Neural progenitor cell (in vitro differentiated cells): ENCODE data around the gene MAK. TPM values are rescaled to one million over a fixed set of nuclear protein-coding genes. Genes with fewer than 3 reads are reported as not detected.

Experiments used
- DNase-seq: peaks from one replicate; pipeline ENCODE4 v3.0.0-alpha.2; 2016; ENCODE audit warnings: low spot score
- H2AFZ ChIP-seq: fragments of 200-600 bp; sonication (generic); replicated peaks from 2 replicates; pipeline ENCODE4 v1.6.1; 2016; ENCODE audit warnings: antibody characterized with exemption
- H3F3A ChIP-seq: fragments of 200-600 bp; sonication (generic); 2 replicates; pipeline ENCODE4 v1.6.1; 2016; ENCODE audit warnings: antibody characterized with exemption, low read depth
- H3K27ac ChIP-seq: fragments of 200-600 bp; sonication (generic); 2 replicates; pipeline ENCODE4 v1.5.1; 2016; ENCODE audit warnings: mild to moderate bottlenecking
- H3K27me3 ChIP-seq: fragments of 200-600 bp; sonication (generic); 2 replicates; pipeline ENCODE4 v1.6.1; 2016; ENCODE audit warnings: mild to moderate bottlenecking, moderate library complexity
- H3K36me3 ChIP-seq: fragments of 200-600 bp; sonication (generic); 2 replicates; pipeline ENCODE4 v1.5.1; 2016
- H3K4me1 ChIP-seq: fragments of 200-600 bp; sonication (generic); 2 replicates; pipeline ENCODE4 v1.6.1; 2016; ENCODE audit warnings: mixed run types
- H3K4me2 ChIP-seq: fragments of 200-600 bp; sonication (generic); 2 replicates; pipeline ENCODE4 v1.6.1; 2016
- H3K4me3 ChIP-seq: fragments of 200-600 bp; sonication (generic); 2 replicates; pipeline ENCODE4 v1.5.1; 2016
- H3K79me2 ChIP-seq: fragments of 200-600 bp; sonication (generic); 2 replicates; pipeline ENCODE4 v1.6.1; 2016; ENCODE audit warnings: low read depth
- H3K9ac ChIP-seq: fragments of 200-600 bp; sonication (generic); 2 replicates; pipeline ENCODE4 v1.6.1; 2016
- H3K9me3 ChIP-seq: fragments of 200-600 bp; sonication (generic); 2 replicates; pipeline ENCODE4 v1.5.1; 2016; ENCODE audit warnings: low read depth
- H4K20me1 ChIP-seq: fragments of 200-600 bp; sonication (generic); 2 replicates; pipeline ENCODE4 v1.6.1; 2016; ENCODE audit warnings: low read depth
- H3K27ac Mint-ChIP-seq: 3 replicates; pipeline ENCODE4 v1.8.0; 2021; ENCODE audit warnings: mixed read lengths
- H3K27me3 Mint-ChIP-seq: 2 replicates; pipeline ENCODE4 v1.8.0; 2022; ENCODE audit warnings: low read depth, mild to moderate bottlenecking, inconsistent platforms, moderate library complexity, mixed read lengths; ENCODE audit not compliant: insufficient read depth
- H3K36me3 Mint-ChIP-seq: 3 replicates; pipeline ENCODE4 v1.8.0; 2021; ENCODE audit warnings: mixed read lengths
- H3K4me1 Mint-ChIP-seq: 3 replicates; pipeline ENCODE4 v1.8.0; 2021; ENCODE audit warnings: mixed read lengths
- H3K4me3 Mint-ChIP-seq: 3 replicates; pipeline ENCODE4 v1.8.0; 2021; ENCODE audit warnings: mild to moderate bottlenecking, moderate library complexity, mixed read lengths
- H3K9me3 Mint-ChIP-seq: 3 replicates; pipeline ENCODE4 v1.8.0; 2020; ENCODE audit warnings: mixed read lengths
- EZH2 ChIP-seq: fragments of 200-600 bp; sonication (generic); IDR thresholded peaks from 2 replicates; pipeline ENCODE4 v1.6.1; 2017; ENCODE audit warnings: antibody characterized with exemption, mild to moderate bottlenecking, moderate library complexity
- EZH2phosphoT487 ChIP-seq: fragments of 200-600 bp; sonication (generic); IDR thresholded peaks from 2 replicates; pipeline ENCODE4 v1.6.1; 2017; ENCODE audit warnings: antibody characterized with exemption
- total RNA-seq: library from RNA; depleted of rRNA; stranded (reverse); fragments of >200 nt; gene quantifications from 2 replicates; pipeline ENCODE4 v1.2.3, GENCODE V29; 2015; ENCODE audit warnings: low replicate concordance
- TF ChIP-seq, protein P1 (sequence below): fragments of 200-600 bp; sonication (generic); IDR thresholded peaks from 2 replicates; pipeline ENCODE4 v1.5.1; 2017; ENCODE audit warnings: antibody characterized with exemption, mild to moderate bottlenecking

MAK gene
- total RNA-seq, 1 donor from 2014 or later, result 4.2 TPM

GRCh38 chr6:10843554-10843953 is 5.2 kb upstream of the MAK start:
- Histone ChIP-seq H3K27me3 (peaks cover 14% of the 10 kb centered on the region), H3K4me2 (no peak overlapping the region), H3K27ac (no peak overlapping the region), H3K36me3 (no peaks in the 10 kb centered on the region), H3K79me2 (no peaks in the 10 kb centered on the region), H3K4me3 (no peak overlapping the region), H3K9me3 (no peaks in the 10 kb centered on the region), H2AFZ (no peak overlapping the region), H4K20me1 (no peaks in the 10 kb centered on the region), H3K9ac (no peak overlapping the region), H3K4me1 (peaks cover 3% of the 10 kb centered on the region), H3F3A (peaks cover 3% of the 10 kb centered on the region)
- Mint-ChIP-seq H3K4me3 (no peak overlapping the region), H3K9me3 (peaks cover 5% of the 10 kb centered on the region), H3K36me3 (no peaks in the 10 kb centered on the region), H3K27me3 (peaks cover 5% of the 10 kb centered on the region), H3K4me1 (peaks cover 5% of the 10 kb centered on the region), H3K27ac (no peak overlapping the region)
- TF ChIP-seq, protein P1, sequence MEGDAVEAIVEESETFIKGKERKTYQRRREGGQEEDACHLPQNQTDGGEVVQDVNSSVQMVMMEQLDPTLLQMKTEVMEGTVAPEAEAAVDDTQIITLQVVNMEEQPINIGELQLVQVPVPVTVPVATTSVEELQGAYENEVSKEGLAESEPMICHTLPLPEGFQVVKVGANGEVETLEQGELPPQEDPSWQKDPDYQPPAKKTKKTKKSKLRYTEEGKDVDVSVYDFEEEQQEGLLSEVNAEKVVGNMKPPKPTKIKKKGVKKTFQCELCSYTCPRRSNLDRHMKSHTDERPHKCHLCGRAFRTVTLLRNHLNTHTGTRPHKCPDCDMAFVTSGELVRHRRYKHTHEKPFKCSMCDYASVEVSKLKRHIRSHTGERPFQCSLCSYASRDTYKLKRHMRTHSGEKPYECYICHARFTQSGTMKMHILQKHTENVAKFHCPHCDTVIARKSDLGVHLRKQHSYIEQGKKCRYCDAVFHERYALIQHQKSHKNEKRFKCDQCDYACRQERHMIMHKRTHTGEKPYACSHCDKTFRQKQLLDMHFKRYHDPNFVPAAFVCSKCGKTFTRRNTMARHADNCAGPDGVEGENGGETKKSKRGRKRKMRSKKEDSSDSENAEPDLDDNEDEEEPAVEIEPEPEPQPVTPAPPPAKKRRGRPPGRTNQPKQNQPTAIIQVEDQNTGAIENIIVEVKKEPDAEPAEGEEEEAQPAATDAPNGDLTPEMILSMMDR, result no peak
- TF ChIP-seq EZH2phosphoT487 (no peak), EZH2 (no peak)
- DNase-seq, result no peak

DNA sequence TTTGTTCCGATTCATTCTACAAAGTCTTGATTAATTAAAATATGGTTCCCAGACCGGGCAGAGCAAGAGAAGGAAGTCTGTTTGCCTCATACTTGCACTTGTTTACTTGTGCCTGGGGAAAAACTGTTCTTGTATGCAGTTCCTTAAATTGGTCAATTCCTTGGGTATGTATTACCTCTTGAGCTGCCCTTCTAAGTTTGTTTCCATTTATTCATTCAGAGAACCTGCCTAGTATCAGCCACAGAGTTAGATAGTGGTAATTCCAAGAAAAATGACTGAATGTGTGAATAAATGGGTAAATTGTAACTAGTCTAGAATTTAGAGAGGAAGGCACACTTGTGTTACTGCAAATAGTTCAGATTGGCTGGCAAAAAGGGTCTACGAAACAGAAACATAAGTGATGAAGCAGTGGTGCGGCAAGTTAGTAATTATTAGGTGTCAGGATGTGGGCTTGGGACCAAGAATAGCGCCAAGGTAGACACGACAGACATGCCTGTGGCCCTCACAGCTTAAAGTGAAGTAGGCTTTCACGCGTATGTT is 525 bp upstream of the MAK start:
- Histone ChIP-seq H4K20me1 (no peaks in the 10 kb centered on the region), H3F3A (peaks cover 35% of the 10 kb centered on the region), H3K36me3 (no peaks in the 10 kb centered on the region), H3K27me3 (peaks cover 14% of the 10 kb centered on the region), H3K9ac (no peak overlapping the region), H3K27ac (no peak overlapping the region), H3K4me2 (peak overlapping the region; percentile 93), H3K9me3 (peaks cover 7% of the 10 kb centered on the region), H3K4me3 (peak overlapping the region; percentile 72), H3K4me1 (peaks cover 21% of the 10 kb centered on the region), H3K79me2 (peaks cover 20% of the 10 kb centered on the region), H2AFZ (peak overlapping the region; percentile 59)
- peaks cover 5% of the 10 kb centered on the region for H3K9me3 Mint-ChIP-seq
- peak overlapping the region; percentile 92 for H3K4me3 Mint-ChIP-seq
- no peaks in the 10 kb centered on the region for H3K36me3 Mint-ChIP-seq
- peaks cover 5% of the 10 kb centered on the region for H3K27me3 Mint-ChIP-seq
- H3K27ac Mint-ChIP-seq, result no peak overlapping the region
- no peak for DNase-seq
- TF ChIP-seq EZH2, result no peak
- TF ChIP-seq, protein P1, result no peak
- no peak for TF ChIP-seq EZH2phosphoT487
- peaks cover 17% of the 10 kb centered on the region for H3K4me1 Mint-ChIP-seq

DNA sequence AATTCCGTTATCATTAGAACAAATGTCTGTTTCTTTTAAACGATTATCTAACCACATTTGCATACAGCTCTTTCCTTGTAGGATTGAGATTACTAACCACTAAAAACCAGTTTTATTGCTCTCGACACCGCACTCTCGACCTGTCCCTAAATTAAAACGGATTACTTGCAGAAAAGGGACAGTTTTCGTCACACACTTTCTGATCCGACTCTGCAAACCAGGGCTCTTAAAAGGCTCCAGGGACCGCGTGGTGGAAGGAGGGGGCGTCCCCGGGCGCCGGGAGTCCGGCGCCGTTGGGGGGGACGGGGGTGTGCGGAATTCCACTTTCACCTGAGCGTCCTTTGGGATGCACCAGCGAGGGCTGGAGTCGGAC is 731 bp downstream of the MAK start:
- Histone ChIP-seq H3K36me3 (no peaks in the 10 kb centered on the region), H3K4me1 (peaks cover 21% of the 10 kb centered on the region), H3K9ac (no peak overlapping the region), H3F3A (peaks cover 35% of the 10 kb centered on the region), H3K27ac (peak overlapping the region; percentile 69), H3K4me2 (peak overlapping the region; percentile 93), H2AFZ (peak overlapping the region; percentile 71), H3K4me3 (peak overlapping the region; percentile 72), H4K20me1 (no peaks in the 10 kb centered on the region), H3K27me3 (peaks cover 14% of the 10 kb centered on the region), H3K79me2 (peaks cover 20% of the 10 kb centered on the region), H3K9me3 (peaks cover 8% of the 10 kb centered on the region)
- no peak for TF ChIP-seq EZH2
- peak overlapping the region; percentile 92 for H3K4me3 Mint-ChIP-seq
- no peaks in the 10 kb centered on the region for H3K36me3 Mint-ChIP-seq
- no peak overlapping the region for H3K27ac Mint-ChIP-seq
- H3K27me3 Mint-ChIP-seq, result peaks cover 5% of the 10 kb centered on the region
- peak; percentile 71 for DNase-seq
- H3K4me1 Mint-ChIP-seq, result peaks cover 17% of the 10 kb centered on the region
- H3K9me3 Mint-ChIP-seq, result no peaks in the 10 kb centered on the region

DNA sequence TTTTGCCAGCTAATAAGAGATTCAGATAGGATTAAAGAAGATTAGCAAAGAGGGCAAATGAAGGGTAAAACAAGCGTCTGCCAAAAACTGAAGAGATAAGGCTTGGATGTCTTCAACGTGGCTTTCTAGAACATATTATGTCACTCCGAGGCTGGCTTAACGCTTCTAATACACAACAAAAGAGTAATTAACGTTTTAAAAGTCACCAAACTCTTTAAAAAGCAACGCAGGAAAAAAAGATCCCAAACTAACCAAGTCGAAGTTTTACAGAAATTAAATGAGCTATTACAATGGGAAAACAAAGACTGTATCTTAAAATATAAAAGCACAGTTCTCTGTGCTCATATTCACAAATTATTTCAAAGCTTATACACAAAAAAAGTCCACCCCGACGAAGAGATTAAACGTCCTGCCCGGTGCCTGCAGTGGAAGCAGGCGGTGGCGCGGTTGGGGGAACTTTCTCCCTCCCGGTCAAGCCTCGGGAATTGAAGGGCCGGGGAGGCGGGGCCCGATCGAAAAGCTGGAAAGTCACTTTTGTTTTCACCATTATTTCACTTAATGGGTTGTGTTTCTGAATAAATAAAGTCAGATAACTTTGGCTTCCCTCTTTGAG is 1.2 kb downstream of the MAK start:
- H3K36me3 ChIP-seq, result no peaks in the 10 kb centered on the region
- peaks cover 17% of the 10 kb centered on the region for H3K4me1 Mint-ChIP-seq
- peak; percentile 86 for DNase-seq
- peaks cover 14% of the 10 kb centered on the region for H3K27me3 ChIP-seq
- H3K4me3 Mint-ChIP-seq, result peak overlapping the region; percentile 92
- H3K27ac ChIP-seq, result peak overlapping the region; percentile 69
- TF ChIP-seq EZH2, result no peak
- TF ChIP-seq, protein P1, result no peak
- no peak for TF ChIP-seq EZH2phosphoT487
- peaks cover 8% of the 10 kb centered on the region for H3K9me3 ChIP-seq
- H3K79me2 ChIP-seq, result peaks cover 20% of the 10 kb centered on the region
- no peaks in the 10 kb centered on the region for H3K36me3 Mint-ChIP-seq
- H4K20me1 ChIP-seq, result no peaks in the 10 kb centered on the region
- H3K4me1 ChIP-seq, result peaks cover 21% of the 10 kb centered on the region
- peak overlapping the region; percentile 93 for H3K4me2 ChIP-seq
- no peaks in the 10 kb centered on the region for H3K9me3 Mint-ChIP-seq
- H3K27me3 Mint-ChIP-seq, result peaks cover 5% of the 10 kb centered on the region
- peak overlapping the region; percentile 72 for H3K4me3 ChIP-seq
- H3F3A ChIP-seq, result peaks cover 35% of the 10 kb centered on the region
- H3K9ac ChIP-seq, result no peak overlapping the region
- peak overlapping the region; percentile 71 for H2AFZ ChIP-seq
- no peak overlapping the region for H3K27ac Mint-ChIP-seq
